HepG2 (cell line): ENCODE measurements around the gene UBB. TPM values are rescaled to one million over a fixed set of nuclear protein-coding genes. Genes with fewer than 3 reads are reported as not detected.
A peak's percentile ranks its signal among the peaks of the same experiment; 100 is the strongest.

Experiments used
- FOSL2 ChIP-seq: sonication (generic); formaldehyde crosslinking; IDR thresholded peaks from 2 replicates; pipeline ENCODE4 v1.4.0; 2020; ENCODE audit warnings: missing genetic modification reagents
- NKX3-1 ChIP-seq: sonication (generic); formaldehyde crosslinking; IDR thresholded peaks from 2 replicates; pipeline ENCODE4 v1.5.0; 2020; ENCODE audit warnings: missing genetic modification reagents
- PCBP2 ChIP-seq: fragments of 200-400 bp; formaldehyde crosslinking; optimal IDR thresholded peaks from 2 replicates; pipeline ENCODE3; 2018; ENCODE audit warnings: low read length, low read depth; ENCODE audit not compliant: poor library complexity, severe bottlenecking
- RAD51 ChIP-seq: fragments of 450-650 bp; IDR thresholded peaks from 2 replicates; pipeline ENCODE4 v1.6.1; 2016; ENCODE audit warnings: borderline replicate concordance
- SOX13 ChIP-seq, 3 experiments: fragments of 450-650 bp in 1 of 3; sonication (generic) in 1 of 3; formaldehyde crosslinking in 1 of 3; IDR thresholded peaks in 2 of 3; conservative IDR thresholded peaks in 1 of 3; 2 replicates each; pipeline versions ENCODE4 v1.5.0 to v1.6.1; 2016 to 2020; ENCODE audit warnings: antibody characterized with exemption in 1 of 3, mild to moderate bottlenecking in 1 of 3, missing compliant biosample characterization in 1 of 3, missing genetic modification reagents in 1 of 3, moderate library complexity in 1 of 3
- TCF7 ChIP-seq: sonication (generic); IDR thresholded peaks from 2 replicates; pipeline ENCODE4 v1.6.1; 2016; ENCODE audit warnings: antibody characterized with exemption, low read depth
- ZBTB8A ChIP-seq: sonication (generic); formaldehyde crosslinking; IDR thresholded peaks from 2 replicates; pipeline ENCODE4 v1.4.0; 2020; ENCODE audit warnings: mild to moderate bottlenecking, low read depth, missing genetic modification reagents, borderline replicate concordance
- ZNF232 ChIP-seq: sonication (generic); formaldehyde crosslinking; IDR thresholded peaks from 2 replicates; pipeline ENCODE4 v1.4.0; 2020; ENCODE audit warnings: missing genetic modification reagents, borderline replicate concordance
- ZNF263 ChIP-seq: sonication (generic); formaldehyde crosslinking; IDR thresholded peaks from 2 replicates; pipeline ENCODE4 v1.4.0; 2020; ENCODE audit warnings: missing genetic modification reagents
- ZNF274 ChIP-seq: sonication (generic); formaldehyde crosslinking; IDR thresholded peaks from 2 replicates; pipeline ENCODE4 v1.5.1; 2020; ENCODE audit warnings: mild to moderate bottlenecking, missing genetic modification reagents
- ZNF350 ChIP-seq: sonication (generic); formaldehyde crosslinking; IDR thresholded peaks from 2 replicates; pipeline ENCODE4 v1.4.0; 2020; ENCODE audit warnings: mild to moderate bottlenecking, low read depth, missing genetic modification reagents, borderline replicate concordance
- ZNF775 ChIP-seq: sonication (generic); formaldehyde crosslinking; IDR thresholded peaks from 2 replicates; pipeline ENCODE4 v1.4.0; 2020; ENCODE audit warnings: missing genetic modification reagents, mild to moderate bottlenecking, moderate library complexity, borderline replicate concordance
- ZNF792 ChIP-seq: IDR thresholded peaks from 2 replicates; pipeline ENCODE4 v1.6.1; 2016
- ZXDC ChIP-seq: sonication (generic); formaldehyde crosslinking; IDR thresholded peaks from 2 replicates; pipeline ENCODE4 v1.5.0; 2020; ENCODE audit warnings: mild to moderate bottlenecking, missing genetic modification reagents
- ZZZ3 ChIP-seq: sonication (generic); formaldehyde crosslinking; IDR thresholded peaks from 2 replicates; pipeline ENCODE4 v1.4.0; 2020; ENCODE audit warnings: missing genetic modification reagents, mild to moderate bottlenecking, borderline replicate concordance
- polyA plus RNA-seq, 8 experiments: library from polyadenylated mRNA; depleted of rRNA in 3 of 8; stranded (reverse) in 7 of 8; unstranded in 1 of 8; fragments of >200 nt; fragmentation: Illumina TruSeq in 4 of 8; extraction: Trizol in 4 of 8; gene quantifications; 2 replicates each; pipeline versions ENCODE4 v1.2.1 to v1.2.3, GENCODE V29; 2011 to 2016; ENCODE audit warnings: low read depth in 4 of 8, missing spikeins in 1 of 8, mixed read lengths in 1 of 8; ENCODE audit not compliant: insufficient read depth in 1 of 8
- total RNA-seq, 5 experiments: library from RNA; depleted of rRNA; stranded (reverse); fragments of >200 nt; fragmentation: Illumina TruSeq; extraction: Trizol; gene quantifications; 2 replicates each; pipeline ENCODE4 v1.2.3, GENCODE V29; 2016; ENCODE audit warnings: low read depth in 1 of 5
- TF ChIP-seq, protein P1 (sequence below): sonication (generic); formaldehyde crosslinking; IDR thresholded peaks from 2 replicates; pipeline ENCODE4 v1.5.1; 2020; ENCODE audit warnings: mild to moderate bottlenecking, moderate library complexity, missing genetic modification reagents
- TF ChIP-seq, protein P2 (sequence below): sonication (generic); formaldehyde crosslinking; IDR thresholded peaks from 2 replicates; pipeline ENCODE4 v1.4.0; 2020; ENCODE audit warnings: missing genetic modification reagents, borderline replicate concordance
- TF ChIP-seq, protein P3 (sequence below): sonication (generic); formaldehyde crosslinking; IDR thresholded peaks from 2 replicates; pipeline ENCODE4 v1.4.0; 2020; ENCODE audit warnings: missing genetic modification reagents

Gene UBB
- total and polyA plus RNA-seq, 2 of the 13 experiments (the other 11 are each of a cell fraction or from before 2014, with no cell fraction given) = 1,130 to 2,066 TPM

GRCh38 chr17:16415031-16415924 is 34.4 kb downstream of the UBB start, which contains the start of gene TRPV2 (continued):
- TF ChIP-seq ZXDC = no peak
- TF ChIP-seq, protein P1, sequence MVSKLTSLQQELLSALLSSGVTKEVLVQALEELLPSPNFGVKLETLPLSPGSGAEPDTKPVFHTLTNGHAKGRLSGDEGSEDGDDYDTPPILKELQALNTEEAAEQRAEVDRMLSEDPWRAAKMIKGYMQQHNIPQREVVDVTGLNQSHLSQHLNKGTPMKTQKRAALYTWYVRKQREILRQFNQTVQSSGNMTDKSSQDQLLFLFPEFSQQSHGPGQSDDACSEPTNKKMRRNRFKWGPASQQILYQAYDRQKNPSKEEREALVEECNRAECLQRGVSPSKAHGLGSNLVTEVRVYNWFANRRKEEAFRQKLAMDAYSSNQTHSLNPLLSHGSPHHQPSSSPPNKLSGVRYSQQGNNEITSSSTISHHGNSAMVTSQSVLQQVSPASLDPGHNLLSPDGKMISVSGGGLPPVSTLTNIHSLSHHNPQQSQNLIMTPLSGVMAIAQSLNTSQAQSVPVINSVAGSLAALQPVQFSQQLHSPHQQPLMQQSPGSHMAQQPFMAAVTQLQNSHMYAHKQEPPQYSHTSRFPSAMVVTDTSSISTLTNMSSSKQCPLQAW (CRISPR knock-in tag) = no peak
- TF ChIP-seq, protein P2, sequence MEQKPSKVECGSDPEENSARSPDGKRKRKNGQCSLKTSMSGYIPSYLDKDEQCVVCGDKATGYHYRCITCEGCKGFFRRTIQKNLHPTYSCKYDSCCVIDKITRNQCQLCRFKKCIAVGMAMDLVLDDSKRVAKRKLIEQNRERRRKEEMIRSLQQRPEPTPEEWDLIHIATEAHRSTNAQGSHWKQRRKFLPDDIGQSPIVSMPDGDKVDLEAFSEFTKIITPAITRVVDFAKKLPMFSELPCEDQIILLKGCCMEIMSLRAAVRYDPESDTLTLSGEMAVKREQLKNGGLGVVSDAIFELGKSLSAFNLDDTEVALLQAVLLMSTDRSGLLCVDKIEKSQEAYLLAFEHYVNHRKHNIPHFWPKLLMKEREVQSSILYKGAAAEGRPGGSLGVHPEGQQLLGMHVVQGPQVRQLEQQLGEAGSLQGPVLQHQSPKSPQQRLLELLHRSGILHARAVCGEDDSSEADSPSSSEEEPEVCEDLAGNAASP (CRISPR knock-in tag) = no peak
- TF ChIP-seq ZNF775 (CRISPR knock-in tag) = no peak
- TF ChIP-seq ZNF350 (CRISPR knock-in tag) = no peak
- TF ChIP-seq RAD51 = no peak
- no peak for TF ChIP-seq SOX13 (IDR thresholded peaks at IDR 0.05)
- peak in 1 of 2 experiments; percentile 4; a peak in 1 of 4 replicates for TF ChIP-seq SOX13 (CRISPR knock-in tag; conservative IDR thresholded peaks at IDR 0.05 in 1 of 2, IDR thresholded peaks at IDR 0.05 in 1 of 2)
- no peak for TF ChIP-seq TCF7
- no peak for TF ChIP-seq PCBP2
- no peak for TF ChIP-seq ZNF792 (CRISPR knock-in tag)
- TF ChIP-seq ZZZ3 (CRISPR knock-in tag) = 0 out of 2 replicates have a peak, but pooled peaks have one; percentile 22
- TF ChIP-seq, protein P3, sequence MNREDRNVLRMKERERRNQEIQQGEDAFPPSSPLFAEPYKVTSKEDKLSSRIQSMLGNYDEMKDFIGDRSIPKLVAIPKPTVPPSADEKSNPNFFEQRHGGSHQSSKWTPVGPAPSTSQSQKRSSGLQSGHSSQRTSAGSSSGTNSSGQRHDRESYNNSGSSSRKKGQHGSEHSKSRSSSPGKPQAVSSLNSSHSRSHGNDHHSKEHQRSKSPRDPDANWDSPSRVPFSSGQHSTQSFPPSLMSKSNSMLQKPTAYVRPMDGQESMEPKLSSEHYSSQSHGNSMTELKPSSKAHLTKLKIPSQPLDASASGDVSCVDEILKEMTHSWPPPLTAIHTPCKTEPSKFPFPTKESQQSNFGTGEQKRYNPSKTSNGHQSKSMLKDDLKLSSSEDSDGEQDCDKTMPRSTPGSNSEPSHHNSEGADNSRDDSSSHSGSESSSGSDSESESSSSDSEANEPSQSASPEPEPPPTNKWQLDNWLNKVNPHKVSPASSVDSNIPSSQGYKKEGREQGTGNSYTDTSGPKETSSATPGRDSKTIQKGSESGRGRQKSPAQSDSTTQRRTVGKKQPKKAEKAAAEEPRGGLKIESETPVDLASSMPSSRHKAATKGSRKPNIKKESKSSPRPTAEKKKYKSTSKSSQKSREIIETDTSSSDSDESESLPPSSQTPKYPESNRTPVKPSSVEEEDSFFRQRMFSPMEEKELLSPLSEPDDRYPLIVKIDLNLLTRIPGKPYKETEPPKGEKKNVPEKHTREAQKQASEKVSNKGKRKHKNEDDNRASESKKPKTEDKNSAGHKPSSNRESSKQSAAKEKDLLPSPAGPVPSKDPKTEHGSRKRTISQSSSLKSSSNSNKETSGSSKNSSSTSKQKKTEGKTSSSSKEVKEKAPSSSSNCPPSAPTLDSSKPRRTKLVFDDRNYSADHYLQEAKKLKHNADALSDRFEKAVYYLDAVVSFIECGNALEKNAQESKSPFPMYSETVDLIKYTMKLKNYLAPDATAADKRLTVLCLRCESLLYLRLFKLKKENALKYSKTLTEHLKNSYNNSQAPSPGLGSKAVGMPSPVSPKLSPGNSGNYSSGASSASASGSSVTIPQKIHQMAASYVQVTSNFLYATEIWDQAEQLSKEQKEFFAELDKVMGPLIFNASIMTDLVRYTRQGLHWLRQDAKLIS (CRISPR knock-in tag) = no peak
- TF ChIP-seq NKX3-1 (CRISPR knock-in tag) = no peak
- TF ChIP-seq ZNF232 (CRISPR knock-in tag) = no peak
- no peak for TF ChIP-seq FOSL2
- no peak for TF ChIP-seq ZNF274 (CRISPR knock-in tag)
- TF ChIP-seq ZBTB8A (CRISPR knock-in tag) = no peak
- TF ChIP-seq ZNF263 (CRISPR knock-in tag) = no peak
